Breast epithelium (tissue), 3 donors: ENCODE measurements around the gene HOTAIR.

Experiments used
- CTCF ChIP-seq, 3 donors: fragments of 450-650 bp; IDR thresholded peaks; one replicate each; pipeline ENCODE4 v1.5.1; 2016 to 2017; ENCODE audit warnings: antibody characterized with exemption in 3 of 3, mild to moderate bottlenecking in 3 of 3, moderate library complexity in 3 of 3
- POLR2A ChIP-seq: fragments of 450-650 bp; IDR thresholded peaks from one replicate; pipeline ENCODE4 v1.6.1; 2016; ENCODE audit warnings: antibody characterized with exemption, mild to moderate bottlenecking, moderate library complexity
- POLR2AphosphoS5 ChIP-seq, 3 donors: sonication (generic); formaldehyde crosslinking; IDR thresholded peaks; one replicate each; pipeline ENCODE4 v1.6.1; 2017; ENCODE audit warnings: antibody characterized with exemption in 3 of 3

GRCh38 chr12:53965281-53966084 lies 9.3 kb downstream of the HOTAIR start:
- TF ChIP-seq CTCF (IDR thresholded peaks at IDR 0.05) = no peak
- no peak for TF ChIP-seq POLR2A
- no peak for TF ChIP-seq POLR2AphosphoS5 (IDR thresholded peaks at IDR 0.05)
